Hepatocyte (in vitro differentiated cells): ENCODE data around the gene SEMA5A. TPM values are rescaled to one million over a fixed set of nuclear protein-coding genes. Genes with fewer than 3 reads are reported as not detected.

Experiments used
- DNase-seq: peaks from one replicate; pipeline ENCODE4 v3.0.0-alpha.2; 2016; ENCODE audit warnings: low spot score
- H2AFZ ChIP-seq: fragments of 200-600 bp; sonication (generic); 2 replicates; pipeline ENCODE4 v1.6.0; 2016; ENCODE audit warnings: antibody characterized with exemption, mild to moderate bottlenecking
- H3K27ac ChIP-seq: fragments of 200-600 bp; sonication (generic); 2 replicates; pipeline ENCODE4 v1.5.1; 2016; ENCODE audit warnings: mild to moderate bottlenecking
- H3K27me3 ChIP-seq: fragments of 200-600 bp; sonication (generic); 2 replicates; pipeline ENCODE4 v1.6.1; 2016
- H3K36me3 ChIP-seq: fragments of 200-600 bp; sonication (generic); replicated peaks from 2 replicates; pipeline ENCODE4 v1.5.1; 2016; ENCODE audit warnings: low read depth; ENCODE audit not compliant: insufficient read depth
- H3K4me1 ChIP-seq: fragments of 200-600 bp; sonication (generic); 2 replicates; pipeline ENCODE4 v1.5.1; 2016; ENCODE audit warnings: mild to moderate bottlenecking, moderate library complexity; ENCODE audit not compliant: insufficient read depth
- H3K4me2 ChIP-seq: fragments of 200-600 bp; sonication (generic); 2 replicates; pipeline ENCODE4 v1.6.0; 2016
- H3K4me3 ChIP-seq: fragments of 200-600 bp; sonication (generic); 2 replicates; pipeline ENCODE4 v1.5.1; 2016; ENCODE audit warnings: mild to moderate bottlenecking
- H3K79me2 ChIP-seq: fragments of 200-600 bp; sonication (generic); 2 replicates; pipeline ENCODE4 v1.6.0; 2017; ENCODE audit warnings: mild to moderate bottlenecking
- H3K9me2 ChIP-seq: fragments of 200-600 bp; sonication (generic); replicated peaks from 2 replicates; pipeline ENCODE4 v1.6.0; 2017; ENCODE audit warnings: mild to moderate bottlenecking; ENCODE audit not compliant: insufficient read depth
- H3K9me3 ChIP-seq: fragments of 200-600 bp; sonication (generic); 2 replicates; pipeline ENCODE4 v1.5.1; 2016; ENCODE audit warnings: low read depth, mild to moderate bottlenecking
- H4K20me1 ChIP-seq: fragments of 200-600 bp; sonication (generic); 2 replicates; pipeline ENCODE4 v1.6.0; 2016; ENCODE audit warnings: mild to moderate bottlenecking; ENCODE audit not compliant: insufficient read depth, poor library complexity, severe bottlenecking
- EZH2 ChIP-seq: fragments of 200-600 bp; sonication (generic); IDR thresholded peaks from 2 replicates; pipeline ENCODE4 v1.6.1; 2016; ENCODE audit warnings: antibody characterized with exemption, mild to moderate bottlenecking, borderline replicate concordance
- EZH2phosphoT487 ChIP-seq: fragments of 200-600 bp; sonication (generic); IDR thresholded peaks from one replicate; pipeline ENCODE4 v1.6.1; 2018; ENCODE audit warnings: antibody characterized with exemption, mild to moderate bottlenecking, low read depth, moderate library complexity; ENCODE audit not compliant: unreplicated experiment, severe bottlenecking
- WGBS: methylation state at CpG from one replicate; pipeline ENCODE4 v1.1.6; 2016; ENCODE audit warnings: low lambda C conversion rate; ENCODE audit errors: missing lambda C conversion rate; 5-methylcytosine and 5-hydroxymethylcytosine counted together
- polyA plus RNA-seq: library from polyadenylated mRNA; unstranded; fragments of >200 nt; fragmentation: Nextera tagmentation; extraction: Ambion mirVana; gene quantifications from 2 replicates; pipeline ENCODE4 v1.2.1, GENCODE V29; 2016
- total RNA-seq: library from RNA; depleted of rRNA; stranded (reverse); fragments of >200 nt; gene quantifications from 2 replicates; pipeline ENCODE4 v1.2.3, GENCODE V29; 2014
- TF ChIP-seq, protein P1 (sequence below): fragments of 200-600 bp; sonication (generic); IDR thresholded peaks from 2 replicates; pipeline ENCODE4 v1.5.1; 2016; ENCODE audit warnings: antibody characterized with exemption, mild to moderate bottlenecking; ENCODE audit not compliant: poor library complexity

SEMA5A gene
- total and polyA plus RNA-seq, 2 experiments from 2014 or later = 10.7 to 21.7 TPM

DNA sequence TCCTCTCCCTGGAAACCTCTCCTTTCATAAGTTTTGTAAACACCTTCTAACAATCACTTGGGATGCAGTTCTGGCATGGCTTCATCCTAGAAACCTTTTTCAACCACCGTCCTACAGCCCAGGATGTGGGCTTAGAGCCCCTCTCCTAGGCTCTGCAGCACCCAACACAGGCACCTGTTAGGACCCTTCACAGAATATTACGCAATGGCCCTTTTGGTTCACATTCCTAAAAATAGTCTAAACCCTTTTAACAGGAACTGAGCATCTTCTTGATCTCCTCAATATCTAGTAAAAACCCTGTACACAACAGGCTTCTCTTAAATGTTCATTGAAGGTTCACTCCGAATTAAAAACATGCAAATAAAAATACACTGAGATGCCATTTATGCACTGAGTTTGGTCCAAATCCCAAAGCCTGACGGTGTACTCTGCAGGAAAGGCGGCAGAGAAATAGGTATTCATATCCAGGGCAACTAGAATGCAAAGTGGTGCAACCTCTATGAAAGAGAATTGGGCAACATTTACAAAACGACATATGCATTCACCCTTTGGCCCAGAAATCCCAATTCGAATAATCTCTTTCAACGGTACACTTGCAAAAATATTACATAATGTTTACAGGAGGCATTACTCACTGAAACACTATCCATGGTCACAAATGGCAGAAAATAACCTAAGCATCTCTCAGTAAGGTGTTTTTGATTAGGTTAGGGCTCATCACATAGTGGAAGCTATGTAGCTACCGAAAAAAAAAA, 169.3 kb downstream of the SEMA5A start:
- DNase-seq = no peak

DNA sequence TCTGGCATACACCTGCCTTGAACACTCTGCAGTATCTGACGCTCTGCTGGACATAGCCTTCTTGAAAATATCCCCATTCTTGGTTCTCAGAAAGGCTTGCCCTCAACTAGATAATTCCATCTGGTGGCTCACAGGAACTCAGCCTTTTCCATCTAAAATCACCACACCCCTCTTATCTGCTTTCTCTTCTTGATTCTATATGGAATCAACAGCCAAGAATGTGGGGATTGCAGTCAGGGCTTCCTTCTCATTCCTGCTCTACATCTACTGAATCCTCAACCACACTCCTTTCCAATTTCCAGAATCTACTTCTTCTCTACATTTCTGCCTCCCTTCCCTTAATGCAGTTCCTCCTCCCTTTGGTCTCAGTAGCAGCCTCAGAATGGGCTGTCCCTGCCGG, 170.1 kb downstream of the SEMA5A start:
- no peak for DNase-seq
- Histone ChIP-seq H3K9me2 (no peaks in the 10 kb centered on the region), H3K27ac (no peak overlapping the region), H3K36me3 (no peaks in the 10 kb centered on the region), H3K4me2 (no peak overlapping the region), H3K27me3 (no peaks in the 10 kb centered on the region), H3K4me3 (no peak overlapping the region), H3K4me1 (peaks cover 6% of the 10 kb centered on the region), H2AFZ (no peak overlapping the region), H3K9me3 (no peaks in the 10 kb centered on the region), H3K79me2 (no peaks in the 10 kb centered on the region), H4K20me1 (no peaks in the 10 kb centered on the region)
- 95% methylated on average over 2 of the region's 2 CpGs for WGBS
- no peak for TF ChIP-seq EZH2phosphoT487
- TF ChIP-seq, protein P1, sequence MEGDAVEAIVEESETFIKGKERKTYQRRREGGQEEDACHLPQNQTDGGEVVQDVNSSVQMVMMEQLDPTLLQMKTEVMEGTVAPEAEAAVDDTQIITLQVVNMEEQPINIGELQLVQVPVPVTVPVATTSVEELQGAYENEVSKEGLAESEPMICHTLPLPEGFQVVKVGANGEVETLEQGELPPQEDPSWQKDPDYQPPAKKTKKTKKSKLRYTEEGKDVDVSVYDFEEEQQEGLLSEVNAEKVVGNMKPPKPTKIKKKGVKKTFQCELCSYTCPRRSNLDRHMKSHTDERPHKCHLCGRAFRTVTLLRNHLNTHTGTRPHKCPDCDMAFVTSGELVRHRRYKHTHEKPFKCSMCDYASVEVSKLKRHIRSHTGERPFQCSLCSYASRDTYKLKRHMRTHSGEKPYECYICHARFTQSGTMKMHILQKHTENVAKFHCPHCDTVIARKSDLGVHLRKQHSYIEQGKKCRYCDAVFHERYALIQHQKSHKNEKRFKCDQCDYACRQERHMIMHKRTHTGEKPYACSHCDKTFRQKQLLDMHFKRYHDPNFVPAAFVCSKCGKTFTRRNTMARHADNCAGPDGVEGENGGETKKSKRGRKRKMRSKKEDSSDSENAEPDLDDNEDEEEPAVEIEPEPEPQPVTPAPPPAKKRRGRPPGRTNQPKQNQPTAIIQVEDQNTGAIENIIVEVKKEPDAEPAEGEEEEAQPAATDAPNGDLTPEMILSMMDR = no peak
- TF ChIP-seq EZH2 = no peak

More for the DNA sequence above, 169.3 kb downstream of the SEMA5A start:
- Histone ChIP-seq H3K4me3 (no peak overlapping the region), H4K20me1 (no peaks in the 10 kb centered on the region), H3K27me3 (no peaks in the 10 kb centered on the region), H3K4me1 (peaks cover 6% of the 10 kb centered on the region), H3K79me2 (no peaks in the 10 kb centered on the region), H2AFZ (no peak overlapping the region), H3K4me2 (no peak overlapping the region), H3K9me3 (no peaks in the 10 kb centered on the region), H3K27ac (no peak overlapping the region), H3K36me3 (no peaks in the 10 kb centered on the region), H3K9me2 (no peaks in the 10 kb centered on the region)
- TF ChIP-seq EZH2 (no peak), EZH2phosphoT487 (no peak)
- TF ChIP-seq, protein P1 = no peak
- WGBS = 80% methylated on average over 9 of the region's 9 CpGs

DNA sequence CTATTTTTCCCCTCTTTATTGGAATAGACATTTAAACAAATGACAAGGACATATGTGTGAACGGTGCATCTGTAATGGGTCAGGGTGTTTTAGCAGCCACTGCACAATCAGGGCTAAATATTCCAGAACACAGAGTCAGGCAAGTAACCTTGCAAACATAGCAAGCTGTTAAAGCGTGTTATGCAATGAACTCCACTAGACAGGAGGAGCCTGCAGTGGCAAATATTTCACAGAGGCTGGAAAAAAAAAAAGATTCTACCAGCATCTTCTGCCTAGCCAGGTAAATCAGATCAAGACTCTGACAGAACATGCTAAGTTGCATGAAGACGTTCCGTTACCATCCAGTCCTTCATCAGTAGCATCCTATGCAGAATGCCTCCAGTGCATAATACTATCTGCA, 171.8 kb downstream of the SEMA5A start:
- H3K36me3 ChIP-seq = no peaks in the 10 kb centered on the region
- no peak overlapping the region for H3K4me2 ChIP-seq

More for the DNA sequence above, 171.8 kb downstream of the SEMA5A start:
- Histone ChIP-seq H4K20me1 (no peaks in the 10 kb centered on the region), H3K27me3 (no peaks in the 10 kb centered on the region), H3K9me3 (no peaks in the 10 kb centered on the region), H3K4me1 (peaks cover 6% of the 10 kb centered on the region), H3K9me2 (no peaks in the 10 kb centered on the region), H3K4me3 (no peak overlapping the region), H3K79me2 (no peaks in the 10 kb centered on the region), H2AFZ (no peak overlapping the region), H3K27ac (no peak overlapping the region)
- WGBS = 76% methylated on average over 4 of the region's 4 CpGs
- DNase-seq = no peak
- TF ChIP-seq EZH2 = no peak
- TF ChIP-seq EZH2phosphoT487 = no peak
- TF ChIP-seq, protein P1 = no peak
